Measurements from ENCODE around the gene EFNB2. TPM values are rescaled to one million over a fixed set of nuclear protein-coding genes. Genes with fewer than 3 reads are reported as not detected.

Gene EFNB2
- total RNA-seq, 1 donor, result 0.81 TPM

DNA sequence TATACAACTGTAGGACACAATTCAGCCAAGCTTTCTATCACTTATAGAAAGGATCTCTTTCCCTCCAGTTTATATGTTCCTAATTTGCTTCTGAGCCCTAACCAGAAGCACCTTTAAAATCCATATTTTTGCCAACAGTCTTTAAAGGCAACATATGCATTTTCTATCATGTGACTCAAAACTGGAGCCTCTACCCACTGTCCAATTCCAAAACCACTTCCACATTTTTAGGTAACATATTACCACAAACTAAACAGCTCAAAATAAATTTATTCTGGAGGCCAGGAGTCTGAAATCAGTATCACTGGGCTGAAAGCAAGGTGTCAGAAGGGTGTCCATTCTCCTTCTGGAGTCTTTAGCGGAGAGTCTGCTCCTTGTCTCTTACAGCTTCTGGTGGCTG lies 15.9 kb upstream of the EFNB2 start:
- no peak for DNase-seq (ENCODE audit: low read depth in 2 of 3, low spot score in 2 of 3)

DNA sequence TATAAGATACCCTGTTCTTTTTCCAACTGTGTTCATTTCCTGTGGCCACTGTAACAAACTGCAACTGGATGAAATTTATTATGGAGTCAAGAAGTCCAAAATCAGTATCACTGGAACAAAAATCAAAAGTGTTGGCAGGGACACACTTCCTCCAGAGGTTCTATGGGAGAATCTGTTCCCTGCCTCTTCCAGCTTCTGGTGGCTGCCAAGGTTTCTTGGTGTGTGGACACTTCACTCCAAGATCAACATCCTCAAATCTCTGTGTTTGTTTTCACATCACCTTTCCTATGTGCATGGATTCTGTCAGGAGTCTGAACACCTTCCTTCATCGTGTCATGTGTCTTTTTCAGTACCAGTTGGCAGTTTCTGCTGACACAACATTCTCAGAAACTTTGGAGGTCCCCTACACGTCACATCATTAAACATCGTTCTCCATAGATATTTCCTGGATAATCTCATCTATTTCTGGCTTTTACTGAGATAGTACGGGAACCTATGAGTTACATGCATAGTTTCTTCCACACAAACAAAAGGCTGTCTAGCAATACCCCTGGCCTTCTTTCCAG lies 15.2 kb upstream of the EFNB2 start:
- DNase-seq (ENCODE audit: low read depth in 2 of 3, low spot score in 2 of 3), result no peak

DNA sequence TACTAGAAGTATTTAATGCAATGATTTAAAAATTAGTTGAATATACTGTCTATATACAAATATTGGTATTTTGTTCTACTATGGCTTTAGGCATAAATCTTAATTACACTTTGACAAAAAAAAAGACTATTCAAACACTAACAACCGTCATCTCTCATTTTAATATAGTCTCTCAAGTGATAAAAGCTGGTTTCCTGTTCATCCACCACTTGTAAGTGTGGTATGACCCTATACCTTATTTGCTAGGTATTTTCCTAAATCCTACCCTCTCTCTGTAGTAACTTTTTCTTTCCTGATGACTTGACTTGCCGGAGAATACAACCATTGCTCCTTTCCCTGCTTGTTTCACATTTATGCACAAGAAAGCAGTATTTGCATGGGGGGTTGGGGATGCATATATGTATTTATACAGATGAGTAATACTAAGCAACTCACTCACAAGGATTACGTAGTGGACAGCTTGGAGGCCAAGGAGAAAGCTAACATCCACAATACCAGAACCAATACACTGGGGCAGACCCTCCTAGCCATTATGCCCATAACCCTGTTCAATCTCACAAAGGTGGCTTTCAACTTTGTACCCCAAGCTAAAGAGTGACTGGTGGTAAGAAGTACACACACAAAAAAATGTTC lies 12.7 kb upstream of the EFNB2 start:
- no peak for DNase-seq (ENCODE audit: low read depth in 2 of 3, low spot score in 2 of 3)

DNA sequence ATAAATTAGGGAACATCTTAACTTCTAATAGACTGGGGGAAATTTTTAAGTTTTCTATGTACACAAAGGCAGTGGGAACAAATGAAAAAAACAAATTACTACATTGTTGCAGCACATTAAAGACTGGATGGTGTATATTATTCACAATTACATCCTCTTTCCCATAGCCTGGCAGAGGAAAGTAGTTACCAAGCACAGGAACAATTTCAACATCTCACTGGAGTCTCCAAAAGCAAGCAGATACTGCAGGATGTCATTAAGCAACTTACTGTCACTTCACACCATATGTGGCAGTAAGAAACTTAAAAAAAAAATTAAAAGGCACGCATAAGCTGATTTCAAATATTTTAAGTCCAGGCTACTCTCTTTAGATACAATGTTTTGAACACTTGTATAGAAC lies 6.4 kb upstream of the EFNB2 start:
- DNase-seq (ENCODE audit: low read depth in 2 of 3, low spot score in 2 of 3), result no peak

DNA sequence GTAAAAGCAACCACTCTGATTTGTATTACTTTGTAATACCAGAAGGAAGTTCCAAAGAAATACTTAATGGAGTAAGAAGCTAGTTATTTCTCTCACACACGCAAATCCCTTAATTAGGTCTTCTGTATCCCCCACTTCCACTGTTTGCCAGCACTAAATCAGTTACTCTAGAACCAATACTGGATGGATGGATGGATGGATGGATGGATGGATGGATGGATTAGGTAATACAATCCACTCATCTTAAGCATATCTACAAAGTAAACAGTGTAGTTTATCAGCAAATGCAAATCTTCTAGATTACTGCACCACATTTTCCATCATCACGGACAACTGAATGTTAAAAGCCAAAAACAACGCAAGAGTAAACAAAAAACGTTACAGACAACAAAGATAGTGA lies 5.2 kb upstream of the EFNB2 start:
- no peak for DNase-seq (ENCODE audit: low read depth in 2 of 3, low spot score in 2 of 3)

DNA sequence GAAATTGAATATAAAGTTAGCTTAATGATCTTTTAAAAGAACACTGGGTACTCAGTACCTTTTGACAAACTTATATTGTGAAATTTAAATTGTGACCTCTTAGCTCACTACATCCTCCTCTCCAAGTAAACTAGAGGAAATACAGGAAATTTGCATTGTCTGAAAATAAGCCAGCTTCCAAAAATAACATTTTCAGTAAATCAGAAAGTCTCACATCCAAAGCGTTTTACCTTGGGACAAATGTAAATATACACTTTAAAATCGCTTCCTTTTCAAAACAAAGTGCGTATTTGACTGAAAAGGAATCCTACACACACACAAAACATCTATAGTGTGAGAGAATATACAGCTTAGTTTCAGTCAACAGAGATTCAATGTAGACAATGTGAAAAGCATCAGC lies 2.1 kb upstream of the EFNB2 start:
- DNase-seq (ENCODE audit: low read depth in 2 of 3, low spot score in 2 of 3), result no peak

DNA sequence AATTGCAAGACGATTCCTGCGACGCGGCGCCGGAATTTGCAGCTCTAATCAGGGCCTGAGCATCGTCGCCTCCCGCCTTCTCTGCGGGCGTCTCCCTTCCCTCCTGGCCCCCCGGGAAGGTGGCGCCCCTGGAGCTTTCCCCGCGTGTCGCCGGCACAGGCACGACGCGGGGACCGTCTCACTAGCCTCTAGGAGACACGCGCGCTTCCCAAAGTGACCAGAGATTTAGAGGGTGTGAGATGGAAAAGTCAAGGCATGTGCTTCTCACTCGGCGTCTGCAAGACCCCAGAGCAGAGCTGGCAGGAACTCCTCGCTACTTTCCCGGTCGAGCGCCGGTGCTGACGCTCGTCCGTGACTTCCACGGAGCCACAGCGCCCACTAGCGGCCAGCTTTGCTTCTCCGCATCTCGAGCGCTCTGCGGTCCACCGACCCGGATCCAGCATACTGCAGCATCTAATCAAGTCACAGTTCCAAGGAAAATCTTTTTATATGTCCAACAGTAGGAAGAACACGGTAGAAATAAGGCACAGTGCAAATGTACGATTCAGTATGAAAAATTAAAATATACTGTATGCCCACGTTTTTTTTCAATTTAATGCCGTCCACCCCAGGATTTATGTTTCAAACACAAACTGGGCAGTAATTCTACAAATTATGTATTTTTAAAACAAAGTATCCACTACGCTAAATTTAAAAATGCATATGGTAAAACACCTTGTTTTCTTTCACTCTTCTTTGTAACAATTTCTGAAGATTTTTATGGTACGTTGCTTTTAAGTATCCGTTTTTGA lies 977 bp upstream of the EFNB2 start:
- DNase-seq (ENCODE audit: low read depth in 2 of 3, low spot score in 2 of 3), result peak; percentile 84 to 89 (median 85)

DNA sequence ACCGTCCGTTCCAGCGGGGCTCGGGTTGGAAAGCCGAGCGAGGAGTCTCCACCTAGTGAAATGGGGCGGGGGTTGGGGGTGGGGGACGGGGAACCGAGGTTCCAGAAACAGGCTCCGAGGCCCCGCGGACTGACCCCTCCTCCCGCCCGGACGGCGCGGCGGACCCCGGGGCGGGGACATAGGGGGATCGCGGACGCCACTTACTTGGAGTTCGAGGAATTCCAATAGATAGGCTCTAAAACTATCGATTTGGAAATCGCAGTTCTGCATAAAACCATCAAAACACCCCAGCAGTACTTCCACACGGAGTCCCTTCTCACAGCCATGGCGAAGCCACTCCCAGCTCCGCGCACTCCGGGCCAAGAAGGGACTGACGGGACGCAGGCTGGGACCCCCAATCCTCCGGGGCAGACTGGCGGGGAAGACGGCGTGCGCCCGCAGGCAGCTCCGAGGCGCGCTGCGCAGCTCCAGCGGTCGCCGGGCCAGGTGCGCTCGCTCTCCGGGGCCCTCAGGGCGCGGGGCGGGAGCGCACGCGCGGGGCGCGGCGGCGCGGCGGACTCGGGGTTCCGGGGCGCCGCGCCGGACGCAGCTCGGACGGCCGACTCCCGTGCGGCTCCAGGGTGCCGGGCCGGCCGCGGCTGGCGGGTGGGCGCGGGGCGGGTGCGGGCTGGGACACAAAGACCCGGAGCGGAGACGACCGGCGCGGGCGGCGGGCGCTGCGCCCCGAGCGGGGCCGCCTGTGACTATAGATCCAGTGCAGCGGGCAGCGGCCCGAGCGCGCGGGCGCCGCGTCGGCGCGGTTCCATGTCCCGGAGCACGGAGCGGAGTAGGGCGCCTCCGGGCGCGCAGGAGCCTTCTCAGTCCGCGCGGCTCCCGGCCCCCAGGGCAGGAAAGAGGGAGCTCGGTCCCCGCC lies 567 bp downstream of the EFNB2 start:
- DNase-seq (ENCODE audit: low read depth in 2 of 3, low spot score in 2 of 3), result no peak

DNA sequence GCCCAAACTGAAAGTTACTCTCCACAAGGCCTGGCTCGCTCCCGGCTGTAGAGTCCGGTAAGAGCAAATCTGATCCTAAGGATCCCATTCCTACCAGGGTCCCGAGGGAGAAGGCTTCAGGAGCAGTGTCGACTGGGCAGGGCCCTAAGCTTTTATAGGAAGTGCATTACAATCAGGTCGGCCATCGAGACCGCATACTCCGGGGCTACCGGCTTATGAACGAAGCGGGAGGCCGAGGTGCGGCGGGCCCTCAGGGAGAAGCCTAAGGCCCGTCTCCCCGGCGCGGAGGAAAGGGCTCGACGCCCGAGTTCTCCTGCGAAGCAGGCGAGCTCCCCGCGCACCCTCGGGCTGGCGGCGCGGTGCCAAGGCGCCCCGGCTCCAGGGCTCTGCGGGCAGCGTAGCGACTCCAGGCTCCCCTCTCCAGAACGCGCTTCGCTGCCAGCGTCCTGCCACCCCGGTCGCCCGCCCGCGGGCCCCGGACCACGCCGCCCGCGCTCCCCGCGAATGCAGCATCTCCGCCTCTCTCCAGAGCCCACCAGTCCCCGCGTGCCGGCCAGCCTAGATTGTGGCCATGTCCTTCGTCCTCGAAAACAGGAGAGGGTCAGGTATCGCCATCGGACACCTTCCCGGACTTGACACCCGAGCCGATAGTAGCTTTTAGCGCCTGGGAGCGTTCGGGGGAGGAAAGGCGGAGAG lies 1.4 kb downstream of the EFNB2 start:
- peak in 1 of 3 donors; percentile 32 for DNase-seq (ENCODE audit: low read depth in 2 of 3, low spot score in 2 of 3)

DNA sequence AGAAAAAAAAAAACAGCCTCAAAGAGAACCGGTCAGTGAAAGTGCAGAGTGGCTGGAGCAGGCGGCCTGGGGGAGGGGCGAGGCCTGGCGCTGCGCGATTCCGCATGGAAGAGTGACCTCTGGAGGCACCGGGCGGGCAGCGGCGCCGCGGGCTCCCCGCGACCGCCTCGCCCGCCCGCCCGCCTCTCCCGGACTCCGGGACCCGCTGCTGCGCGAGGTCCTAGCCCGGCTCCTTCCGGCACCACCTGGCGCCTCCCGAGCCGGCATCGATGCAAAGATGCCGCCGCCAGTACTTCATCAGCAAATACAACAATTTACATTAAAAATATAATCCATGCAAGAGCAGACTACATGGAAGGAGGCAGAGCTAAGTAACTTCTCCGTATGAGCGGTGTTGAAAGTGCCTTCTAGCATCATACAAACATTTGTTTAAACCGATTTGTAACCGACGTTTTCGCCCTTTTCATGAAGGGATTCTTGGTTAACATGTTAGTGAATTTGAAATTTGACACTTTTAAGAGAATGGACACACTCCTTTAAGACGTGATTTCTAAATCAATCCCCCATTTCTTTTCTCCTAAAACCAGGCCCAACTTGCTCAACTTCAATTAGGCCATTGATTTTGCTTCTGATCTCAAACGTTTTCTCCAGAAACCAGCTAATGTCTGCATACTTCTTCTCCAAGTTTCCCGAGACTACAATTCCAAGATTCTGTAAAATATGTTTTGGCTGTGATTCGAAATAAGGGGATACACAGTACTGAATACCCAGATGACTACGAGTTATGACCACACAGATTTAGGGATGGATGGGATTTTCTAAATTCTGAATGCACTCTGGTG lies 2.1 kb downstream of the EFNB2 start:
- peak in 1 of 3 donors; percentile 48 for DNase-seq (ENCODE audit: low read depth in 2 of 3, low spot score in 2 of 3)

DNA sequence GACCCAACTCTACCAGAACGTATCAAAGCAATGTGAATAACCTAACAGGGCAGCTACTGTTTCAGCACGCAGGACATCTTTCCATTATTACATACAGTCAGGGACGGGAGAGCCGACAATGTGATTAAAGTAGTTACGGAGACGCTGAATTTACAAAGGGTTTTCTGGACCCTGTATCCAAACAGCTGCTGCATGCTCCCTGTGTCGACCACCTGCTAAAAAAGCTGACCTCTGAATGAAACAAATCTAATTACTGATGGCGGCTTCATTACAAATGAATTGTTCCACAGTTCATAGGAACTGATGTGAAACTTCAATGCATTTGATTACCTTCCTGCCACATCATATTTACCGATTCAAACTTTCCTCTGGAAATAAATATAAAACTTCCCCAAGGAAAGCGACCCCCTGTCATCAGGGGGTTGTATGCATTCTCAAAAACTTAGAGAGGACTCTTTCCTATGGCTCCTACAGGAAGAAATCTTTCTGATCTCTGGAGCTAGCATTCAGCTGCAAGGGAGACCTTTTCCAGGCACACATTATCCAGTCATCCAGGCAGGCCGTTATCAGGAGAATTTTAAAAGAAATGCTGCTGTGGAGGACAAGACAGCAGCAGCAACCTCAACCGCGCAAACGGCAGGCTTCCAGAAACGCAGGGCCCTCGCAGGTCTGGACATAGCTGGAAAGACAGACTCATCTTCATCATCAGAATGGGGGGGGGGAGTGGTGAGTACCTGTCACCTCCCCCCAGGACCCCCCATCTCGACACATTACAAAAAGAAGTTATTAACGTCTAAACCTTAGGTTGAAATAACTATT lies 3.1 kb downstream of the EFNB2 start:
- DNase-seq (ENCODE audit: low read depth in 2 of 3, low spot score in 2 of 3), result no peak

DNA sequence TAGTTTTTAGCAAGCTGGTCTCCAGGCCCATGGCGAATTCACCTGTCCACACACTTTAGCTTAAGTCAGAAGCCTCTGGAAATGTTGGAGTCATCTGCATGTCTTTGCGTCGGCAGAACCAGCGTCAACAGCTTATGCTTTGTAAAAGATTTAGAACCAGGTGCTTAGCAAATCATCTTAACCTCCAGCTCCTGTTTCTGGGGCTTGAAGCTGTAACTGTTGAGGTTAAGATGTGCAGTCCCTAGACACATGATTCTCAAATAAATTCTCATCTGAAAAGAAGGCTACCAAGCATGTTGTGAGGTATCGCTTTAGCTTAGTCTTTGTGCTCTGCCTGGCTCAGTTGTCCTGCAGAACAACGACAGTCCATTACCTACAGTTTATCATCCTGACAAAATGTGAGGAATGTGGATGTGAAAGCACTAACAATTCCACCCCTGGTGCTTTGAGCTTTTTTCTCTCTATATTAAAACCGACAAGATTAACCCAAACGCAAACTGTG lies 4.4 kb downstream of the EFNB2 start:
- no peak for DNase-seq (ENCODE audit: low read depth in 2 of 3, low spot score in 2 of 3)

DNA sequence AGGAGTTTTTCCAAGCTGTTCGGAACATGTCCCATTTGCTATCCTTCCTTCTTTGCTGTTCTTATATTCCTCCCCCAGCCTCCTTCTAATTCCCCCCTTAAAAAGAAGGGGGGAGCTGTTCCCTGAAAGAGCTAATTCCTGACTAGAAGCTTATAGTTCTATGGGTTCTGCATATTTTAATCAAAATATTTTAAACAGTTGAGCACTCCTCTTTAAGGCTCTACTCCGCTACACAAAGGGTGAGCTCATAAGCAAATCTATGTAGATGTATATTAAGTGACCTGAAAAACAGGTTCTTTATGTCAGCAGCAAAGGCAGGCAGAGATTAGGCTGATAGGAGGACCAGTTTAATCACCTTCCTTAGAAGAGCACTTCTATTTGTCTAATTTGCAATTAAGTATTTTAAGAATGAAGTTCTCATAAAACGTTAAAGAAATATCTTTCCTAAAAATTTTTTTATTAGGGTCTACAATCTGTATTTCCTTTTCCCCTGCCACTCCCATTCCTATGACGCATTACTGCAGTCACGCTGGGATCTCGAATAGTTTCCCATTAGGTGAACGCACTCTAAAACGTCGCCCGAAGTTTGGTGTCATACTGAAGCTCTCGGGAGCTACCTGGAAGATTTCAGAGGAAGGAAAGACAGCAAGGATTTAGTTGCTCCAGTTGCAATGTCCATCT lies 5.2 kb downstream of the EFNB2 start:
- no peak for DNase-seq (ENCODE audit: low read depth in 2 of 3, low spot score in 2 of 3)

DNA sequence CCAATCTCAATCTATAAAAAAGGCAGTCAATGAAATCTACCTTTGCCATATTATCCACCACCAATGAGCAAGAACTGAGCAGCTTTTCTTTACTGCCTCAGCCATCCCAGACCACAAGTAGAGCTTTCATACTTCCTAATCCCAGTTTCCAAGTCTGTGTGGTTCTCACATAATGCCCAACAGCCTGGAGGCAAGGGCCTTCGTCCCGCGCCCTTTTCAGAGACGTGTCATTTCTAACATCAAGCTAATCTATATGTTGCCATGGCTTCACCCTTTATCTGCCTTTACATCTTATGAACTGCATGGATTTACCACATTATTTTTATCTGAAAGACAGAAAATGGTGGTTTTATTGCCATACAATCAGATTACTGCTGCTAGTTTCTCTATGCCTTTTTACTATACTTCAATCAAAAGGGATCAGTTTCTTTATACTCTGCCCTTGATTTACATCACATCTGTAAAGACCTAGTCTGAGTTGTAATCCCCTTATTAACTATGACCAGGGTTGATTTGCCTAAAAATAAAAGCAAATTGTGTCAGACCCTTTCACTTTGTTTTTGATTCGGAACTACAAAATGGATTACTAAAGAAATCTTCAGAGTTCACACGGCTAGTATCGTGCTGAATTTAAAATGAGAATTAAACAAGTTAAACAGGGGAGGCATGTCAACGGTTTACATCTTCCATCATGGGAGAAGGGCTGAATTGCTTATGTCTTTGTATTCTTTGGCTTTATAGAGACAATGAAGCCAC lies 5.9 kb downstream of the EFNB2 start:
- no peak for DNase-seq (ENCODE audit: low read depth in 2 of 3, low spot score in 2 of 3)

DNA sequence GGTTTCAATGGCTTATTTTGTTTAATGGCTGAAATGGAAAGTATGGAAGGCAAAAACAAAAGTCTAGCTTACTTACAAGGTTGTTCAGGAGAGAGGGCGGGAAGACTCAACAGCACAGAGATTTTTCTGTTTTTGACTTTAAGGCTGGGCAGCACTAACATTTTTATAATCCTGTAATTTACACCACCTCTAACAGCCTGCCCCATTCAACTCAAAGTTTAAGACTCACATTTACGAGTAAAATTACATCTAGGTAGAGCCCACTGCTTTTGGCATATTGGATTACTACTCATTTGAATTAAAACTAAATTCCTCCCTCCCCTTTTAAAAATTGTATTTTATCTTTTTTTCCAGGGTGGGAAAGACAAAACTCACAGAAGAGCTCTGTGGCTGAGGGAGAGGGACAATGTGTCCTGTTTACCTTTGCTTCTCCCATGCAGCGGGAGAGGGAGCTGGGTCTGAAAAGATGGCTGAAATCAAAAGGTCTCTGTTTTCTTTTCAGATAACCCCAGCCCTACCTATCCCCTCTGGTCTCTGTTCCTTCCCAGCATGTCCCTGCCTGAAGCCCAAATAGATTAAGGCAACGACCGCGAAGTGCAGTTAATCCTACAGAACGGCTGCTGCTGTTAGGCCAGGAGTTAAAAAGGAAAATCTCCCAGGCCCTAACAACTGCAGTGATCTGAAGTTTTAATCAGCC lies 6.6 kb downstream of the EFNB2 start:
- no peak for DNase-seq (ENCODE audit: low read depth in 2 of 3, low spot score in 2 of 3)

DNA sequence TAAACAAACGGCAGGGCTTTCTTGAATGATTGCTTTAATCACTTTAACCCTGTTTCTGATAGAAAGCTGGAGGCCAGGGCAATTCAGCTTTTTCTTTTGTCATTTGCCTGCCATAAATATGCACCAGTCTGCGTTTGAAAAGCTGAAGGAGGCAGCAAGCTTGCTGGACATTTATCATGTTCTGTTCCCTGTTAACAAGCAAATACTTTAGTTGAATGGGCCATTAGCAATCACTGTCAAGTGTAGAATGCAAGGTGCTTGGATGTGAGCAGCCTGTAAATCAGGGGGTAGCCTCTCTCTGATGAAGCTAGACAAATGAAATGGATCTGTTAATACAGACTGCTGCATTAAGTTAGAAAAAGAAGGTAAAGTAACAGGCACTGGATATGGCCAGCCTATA lies 7.6 kb downstream of the EFNB2 start:
- DNase-seq (ENCODE audit: low read depth in 2 of 3, low spot score in 2 of 3), result no peak

DNA sequence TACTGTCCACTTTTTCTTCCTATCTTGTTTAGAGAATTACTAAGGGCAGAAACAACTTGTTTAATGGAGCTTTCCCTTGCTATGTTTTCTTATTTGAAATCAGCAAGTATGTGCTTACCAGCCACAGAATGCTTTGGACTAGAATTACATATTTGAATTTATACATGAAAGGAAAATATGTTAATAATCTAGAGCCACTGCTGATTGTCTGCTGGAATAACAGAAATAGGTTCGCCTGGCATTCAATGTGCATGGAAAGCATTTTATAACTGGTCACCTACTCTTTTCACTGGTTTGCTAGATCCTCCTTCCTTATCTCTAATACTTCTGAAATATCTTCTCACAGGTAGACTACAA lies 8.0 kb downstream of the EFNB2 start:
- no peak for DNase-seq (ENCODE audit: low read depth in 2 of 3, low spot score in 2 of 3)

All from hematopoietic multipotent progenitor cell (in vitro differentiated cells).